A673 (cell line): Measurements from ENCODE around the gene GPATCH11.

ENCODE experiments used
- CTCF ChIP-seq: fragments of 300-800, 200-600 bp; sonication (generic); conservative IDR thresholded peaks from 2 replicates; pipeline ENCODE4 v1.5.1; 2017; ENCODE audit warnings: low read depth, mild to moderate bottlenecking, antibody characterized with exemption, low read length, moderate library complexity, mixed read lengths
- EZH2 ChIP-seq: fragments of 200-600 bp; sonication (generic); IDR thresholded peaks from 2 replicates; pipeline ENCODE4 v1.6.1; 2017; ENCODE audit warnings: borderline replicate concordance, low read depth, mild to moderate bottlenecking, mixed read lengths, antibody characterized with exemption, low read length; ENCODE audit not compliant: poor library complexity, severe bottlenecking

- no peak for TF ChIP-seq CTCF
- no peak for TF ChIP-seq EZH2
Measured at GRCh38 chr2:37060446-37060845, 23.9 kb upstream of the GPATCH11 start.
